Measurements from ENCODE around the gene CUEDC1.

The CUEDC1 gene

DNA sequence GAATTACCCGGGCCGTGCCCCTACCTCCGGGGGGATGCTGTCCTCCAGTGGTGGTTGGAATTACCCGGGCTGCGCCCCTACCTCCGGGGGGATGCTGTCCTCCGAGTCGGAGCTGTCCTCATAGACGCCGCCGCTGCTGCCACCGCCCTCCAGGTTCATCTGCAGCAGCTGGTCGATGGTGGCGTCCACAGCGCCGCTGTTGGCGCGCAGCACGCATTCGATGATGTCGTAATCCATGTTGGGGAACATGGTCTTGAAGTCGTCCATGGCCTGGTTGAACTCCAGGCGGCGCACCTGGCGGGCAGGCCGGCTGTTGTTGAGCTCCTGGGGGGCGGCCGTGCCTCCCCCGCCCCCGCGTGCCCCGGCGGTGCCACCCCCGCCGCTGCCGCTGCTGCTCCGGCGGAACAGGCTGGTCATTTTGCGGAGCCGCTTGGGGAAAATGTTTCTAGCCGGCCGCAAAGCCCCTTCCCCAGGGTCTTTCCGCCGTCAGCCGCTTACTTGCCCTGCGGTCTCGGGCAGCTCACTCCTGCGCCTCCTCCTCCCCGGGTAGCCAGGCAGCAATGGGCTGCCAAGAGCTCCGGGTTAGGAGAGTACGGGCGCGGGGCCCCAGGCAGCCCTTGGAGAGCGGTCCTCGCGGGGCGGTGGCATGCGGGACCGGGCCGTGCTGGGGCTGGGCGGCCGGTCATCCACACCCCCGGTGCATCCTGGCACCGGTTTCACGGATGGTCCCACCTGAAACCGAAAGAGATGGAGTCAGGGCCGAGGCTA, 69.9 kb downstream of the CUEDC1 start:
- TF ChIP-seq, protein P1, sequence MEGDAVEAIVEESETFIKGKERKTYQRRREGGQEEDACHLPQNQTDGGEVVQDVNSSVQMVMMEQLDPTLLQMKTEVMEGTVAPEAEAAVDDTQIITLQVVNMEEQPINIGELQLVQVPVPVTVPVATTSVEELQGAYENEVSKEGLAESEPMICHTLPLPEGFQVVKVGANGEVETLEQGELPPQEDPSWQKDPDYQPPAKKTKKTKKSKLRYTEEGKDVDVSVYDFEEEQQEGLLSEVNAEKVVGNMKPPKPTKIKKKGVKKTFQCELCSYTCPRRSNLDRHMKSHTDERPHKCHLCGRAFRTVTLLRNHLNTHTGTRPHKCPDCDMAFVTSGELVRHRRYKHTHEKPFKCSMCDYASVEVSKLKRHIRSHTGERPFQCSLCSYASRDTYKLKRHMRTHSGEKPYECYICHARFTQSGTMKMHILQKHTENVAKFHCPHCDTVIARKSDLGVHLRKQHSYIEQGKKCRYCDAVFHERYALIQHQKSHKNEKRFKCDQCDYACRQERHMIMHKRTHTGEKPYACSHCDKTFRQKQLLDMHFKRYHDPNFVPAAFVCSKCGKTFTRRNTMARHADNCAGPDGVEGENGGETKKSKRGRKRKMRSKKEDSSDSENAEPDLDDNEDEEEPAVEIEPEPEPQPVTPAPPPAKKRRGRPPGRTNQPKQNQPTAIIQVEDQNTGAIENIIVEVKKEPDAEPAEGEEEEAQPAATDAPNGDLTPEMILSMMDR (IDR thresholded peaks at IDR 0.05; ENCODE audit: control extremely low read depth, extremely low read depth, low read depth, missing control alignments): no peak
- ChIA-PET CTCF (interaction anchor here (1.1 to 2.5 kb wide), 2 partner anchors 8 to 112 kb away, joined by 3 to 7 read pairs; no protein-coding TSS in a partner anchor), POLR2A (interaction anchor here (0.5 kb wide), 1 partner anchor 198 kb away, joined by 5 read pairs; the partner anchor contains the start of gene DYNLL2)
- no peak for DNase-seq (ENCODE audit: extremely low spot score)

- TF ChIP-seq, protein P1 (IDR thresholded peaks at IDR 0.05; ENCODE audit: control extremely low read depth, extremely low read depth, low read depth, missing control alignments): no peak
- ChIA-PET CTCF (interaction anchor here (4.3 kb wide), 1 partner anchor 11 kb away, joined by 21 read pairs; no protein-coding TSS in a partner anchor), POLR2A (no interaction called here)
- DNase-seq (ENCODE audit: extremely low spot score): no peak
These were observed 73.3 kb downstream of the CUEDC1 start for GRCh38 chr17:57881783-57882351.

- DNase-seq (ENCODE audit: extremely low spot score): no peak
- POLR2A ChIA-PET: no interaction called here
- TF ChIP-seq, protein P1 (IDR thresholded peaks at IDR 0.05; ENCODE audit: control extremely low read depth, extremely low read depth, low read depth, missing control alignments): no peak
- CTCF ChIA-PET: interaction anchor here (1.3 to 4.3 kb wide), 2 partner anchors 12 kb away, joined by 3 to 21 read pairs; no protein-coding TSS in a partner anchor
These were observed 74.1 kb downstream of the CUEDC1 start for GRCh38 chr17:57881143-57881542.

DNA sequence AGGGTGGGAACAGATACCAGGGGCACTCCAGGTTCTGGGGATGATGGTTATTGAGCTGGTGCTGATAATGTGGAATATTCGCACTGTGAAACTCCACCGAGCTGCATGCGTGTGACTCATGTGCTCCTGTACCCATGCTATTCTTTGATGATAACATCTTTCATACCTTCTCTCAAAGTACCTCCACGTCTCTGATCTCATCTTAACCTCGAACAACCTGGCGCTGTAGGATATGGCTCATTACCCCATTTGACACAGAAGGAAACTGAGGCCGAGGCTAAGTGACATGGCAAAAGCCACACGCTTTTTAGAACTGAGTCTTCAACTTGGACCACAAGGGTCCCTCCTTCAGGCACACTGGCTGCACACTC, 75.1 kb downstream of the CUEDC1 start:
- TF ChIP-seq, protein P1 (IDR thresholded peaks at IDR 0.05; ENCODE audit: control extremely low read depth, extremely low read depth, low read depth, missing control alignments): no peak
- ChIA-PET CTCF (interaction anchor here (1.1 to 4.3 kb wide), 6 partner anchors 11 to 232 kb away, joined by 3 to 21 read pairs (median 3); no protein-coding TSS in a partner anchor), POLR2A (no interaction called here)
- DNase-seq (ENCODE audit: extremely low spot score): no peak

- DNase-seq (ENCODE audit: extremely low spot score): no peak
- TF ChIP-seq, protein P1 (IDR thresholded peaks at IDR 0.05; ENCODE audit: control extremely low read depth, extremely low read depth, low read depth, missing control alignments): no peak
- CTCF ChIA-PET: interaction anchor here (1.1 to 4.3 kb wide), 7 partner anchors 11 to 233 kb away, joined by 3 to 21 read pairs (median 3); no protein-coding TSS in a partner anchor
- POLR2A ChIA-PET: no interaction called here
These were observed 75.7 kb downstream of the CUEDC1 start for GRCh38 chr17:57879437-57880085.

DNA sequence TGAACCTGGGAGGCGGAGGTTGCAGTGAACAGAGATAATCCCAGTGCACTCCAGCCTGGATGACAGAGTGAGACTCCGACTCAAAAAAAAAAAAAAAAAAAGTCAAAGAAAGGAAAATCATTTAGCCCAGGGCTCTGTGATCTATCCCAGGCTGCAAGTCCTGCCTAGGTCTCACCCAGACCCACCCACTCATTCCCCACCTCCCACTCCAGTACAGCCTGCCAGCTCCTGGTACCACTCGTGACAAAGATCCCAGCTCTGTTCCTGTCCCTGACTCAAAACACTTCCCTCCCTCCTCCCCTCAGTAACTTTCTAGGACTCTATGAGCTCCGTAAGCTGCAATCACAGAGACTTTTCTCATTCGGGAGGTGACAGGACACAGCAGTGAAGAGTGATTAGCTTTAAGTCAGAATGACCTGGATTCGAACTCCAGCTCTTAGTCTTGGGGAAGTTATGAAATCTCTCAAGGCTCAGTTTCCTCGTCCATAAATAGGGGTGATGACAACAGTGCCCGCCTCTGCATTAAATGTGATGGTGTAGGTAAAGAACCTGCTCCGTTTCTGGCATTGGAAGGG, 77.3 kb downstream of the CUEDC1 start:
- CTCF ChIA-PET: interaction anchor here (1.0 to 4.3 kb wide), 8 partner anchors 10 to 122 kb away, joined by 3 to 21 read pairs (median 4); partner anchors contain the start of gene CUEDC1
- no peak for DNase-seq (ENCODE audit: extremely low spot score)
- TF ChIP-seq, protein P1 (IDR thresholded peaks at IDR 0.05; ENCODE audit: control extremely low read depth, extremely low read depth, low read depth, missing control alignments): no peak
- POLR2A ChIA-PET: interaction anchor here (0.5 kb wide), 1 partner anchor 9 kb away, joined by 3 read pairs; no protein-coding TSS in a partner anchor
